PC-3 (cell line): ENCODE data around the gene LIN52. TPM values are rescaled to one million over a fixed set of nuclear protein-coding genes. Genes with fewer than 3 reads are reported as not detected.

Experiments used
- ATAC-seq: fragments of 200-7000 bp; cut with Tn5 transposase; 2 replicates; pipeline ENCODE4 v1.9.1; 2020; ENCODE audit warnings: mild to moderate bottlenecking, moderate library complexity
- BruUV-seq: library from RNA; stranded (reverse); fragments of 400-500 nt; replicated peaks from 2 replicates; lab custom pipeline; 2021; lab: Mats Ljungman, UMichigan
- CTCF ChIA-PET: fragments of 300-600 bp; sonication (Branson Sonifier 250); formaldehyde crosslinking; loops from one replicate; lab custom pipeline; 2022; ENCODE audit warnings: antibody characterized with exemption; lab: Charles Lee
- POLR2A ChIA-PET: fragments of 300-600 bp; sonication (Branson Sonifier 250); formaldehyde crosslinking; loops from one replicate; lab custom pipeline; 2022; ENCODE audit warnings: antibody characterized with exemption; ENCODE audit not compliant: unreplicated experiment; lab: Charles Lee
- DNase-seq: peaks from one replicate; pipeline ENCODE4 v3.0.0-alpha.2; 2015
- H2AFZ ChIP-seq: fragments of 300-600 bp; sonication (generic); 2 replicates; pipeline ENCODE4 v1.6.0; 2016; ENCODE audit warnings: antibody characterized with exemption, low read length
- H3F3A ChIP-seq: fragments of 300-600 bp; sonication (generic); one replicate; pipeline ENCODE4 v1.6.0; 2017; ENCODE audit warnings: antibody characterized with exemption, low read length, control low read depth, mild to moderate bottlenecking; ENCODE audit not compliant: unreplicated experiment
- H3K27ac ChIP-seq: fragments of 300-600 bp; sonication (generic); 2 replicates; pipeline ENCODE4 v1.5.1; 2016; ENCODE audit warnings: mild to moderate bottlenecking, low read length
- H3K27me3 ChIP-seq: fragments of 300-600 bp; sonication (generic); 2 replicates; pipeline ENCODE4 v1.6.1; 2016; ENCODE audit warnings: low read length, mixed read lengths
- H3K36me3 ChIP-seq: fragments of 300-600 bp; sonication (generic); 2 replicates; pipeline ENCODE4 v1.6.1; 2016; ENCODE audit warnings: low read depth, mixed run types, low read length, mixed read lengths
- H3K4me1 ChIP-seq: fragments of 300-600 bp; sonication (generic); 2 replicates; pipeline ENCODE4 v1.5.1; 2016; ENCODE audit warnings: low read length; ENCODE audit not compliant: insufficient read depth
- H3K4me2 ChIP-seq: fragments of 300-600 bp; sonication (generic); 2 replicates; pipeline ENCODE4 v1.6.0; 2016; ENCODE audit warnings: low read length
- H3K4me3 ChIP-seq: fragments of 300-600 bp; sonication (generic); 2 replicates; pipeline ENCODE4 v1.5.1; 2016; ENCODE audit warnings: mild to moderate bottlenecking, low read length, mixed read lengths
- H3K79me2 ChIP-seq: fragments of 300-600 bp; sonication (generic); 2 replicates; pipeline ENCODE4 v1.6.1; 2017; ENCODE audit warnings: low read length, mixed read lengths
- H3K9ac ChIP-seq: fragments of 300-600 bp; sonication (generic); 2 replicates; pipeline ENCODE4 v1.6.0; 2016; ENCODE audit warnings: mild to moderate bottlenecking, low read length
- H3K9me2 ChIP-seq: fragments of 300-600 bp; sonication (generic); replicated peaks from 2 replicates; pipeline ENCODE4 v1.6.1; 2016; ENCODE audit warnings: mixed run types, low read length, mixed read lengths
- H3K9me3 ChIP-seq: fragments of 300-600 bp; sonication (generic); 2 replicates; pipeline ENCODE4 v1.6.1; 2016; ENCODE audit warnings: low read length, mixed read lengths
- H4K20me1 ChIP-seq: fragments of 300-600 bp; sonication (generic); 2 replicates; pipeline ENCODE4 v1.6.1; 2016; ENCODE audit warnings: low read length, mixed read lengths
- CTCF ChIP-seq: fragments of 300-600 bp; sonication (generic); conservative IDR thresholded peaks from 2 replicates; pipeline ENCODE4 v1.5.1; 2017; ENCODE audit warnings: antibody characterized with exemption, low read depth, mild to moderate bottlenecking, low read length
- EZH2 ChIP-seq: fragments of 300-600 bp; sonication (generic); IDR thresholded peaks from one replicate; pipeline ENCODE4 v1.6.1; 2017; ENCODE audit warnings: antibody characterized with exemption, mild to moderate bottlenecking, low read length; ENCODE audit not compliant: unreplicated experiment
- EZH2phosphoT487 ChIP-seq: fragments of 300-600 bp; sonication (generic); IDR thresholded peaks from 2 replicates; pipeline ENCODE4 v1.6.1; 2018; ENCODE audit warnings: mild to moderate bottlenecking, antibody characterized with exemption, low read length, borderline replicate concordance
- intact Hi-C: fragments of 100-400 bp; cut with micrococcal nuclease; formaldehyde crosslinking; loops from 2 replicates; pipeline ENCODE4 v1.9.0; 2023
- total RNA-seq: library from RNA; depleted of rRNA; stranded (reverse); fragments of >200 nt; gene quantifications from 2 replicates; pipeline ENCODE4 v1.2.3, GENCODE V29; 2014

LIN52 gene
- total RNA-seq, 1 experiment from 2014 or later, result 8.4 TPM

GRCh38 chr14:74142523-74142922 is 57.8 kb downstream of the LIN52 start:
- H3K9me2 ChIP-seq, result no peaks in the 10 kb centered on the region
- H3K27me3 ChIP-seq, result no peaks in the 10 kb centered on the region
- no peaks in the 10 kb centered on the region for H3K36me3 ChIP-seq
- no peak for DNase-seq
- ATAC-seq, result no peak
- H4K20me1 ChIP-seq, result no peaks in the 10 kb centered on the region
- no peak overlapping the region for H3K4me3 ChIP-seq
- no peaks in the 10 kb centered on the region for H3K79me2 ChIP-seq
- no peak overlapping the region for H3K27ac ChIP-seq
- H3K4me2 ChIP-seq, result no peak overlapping the region
- no peaks in the 10 kb centered on the region for H3F3A ChIP-seq
- intact Hi-C loops, result no loop called here
- no peak overlapping the region for H3K9ac ChIP-seq
- ChIA-PET POLR2A (interaction anchor here (0.5 kb wide), 1 partner anchor 22 kb away, joined by 3 read pairs; no protein-coding TSS in a partner anchor), CTCF (no interaction called here)
- H2AFZ ChIP-seq, result no peak overlapping the region
- no peaks in the 10 kb centered on the region for H3K4me1 ChIP-seq
- H3K9me3 ChIP-seq, result no peaks in the 10 kb centered on the region
- BruUV-seq, result no TSS peak
- TF ChIP-seq EZH2phosphoT487 (no peak), EZH2 (no peak), CTCF (no peak)

GRCh38 chr14:74144789-74145188 is 60.0 kb downstream of the LIN52 start:
- no peaks in the 10 kb centered on the region for H3K27me3 ChIP-seq
- no peaks in the 10 kb centered on the region for H3K9me3 ChIP-seq
- TF ChIP-seq EZH2phosphoT487 (no peak), EZH2 (no peak), CTCF (no peak)
- DNase-seq (no peak), ATAC-seq (no peak)
- ChIA-PET CTCF (no interaction called here), POLR2A (no interaction called here)
- H3K9me2 ChIP-seq, result no peaks in the 10 kb centered on the region
- H3K4me2 ChIP-seq, result no peak overlapping the region
- no peaks in the 10 kb centered on the region for H3F3A ChIP-seq
- H3K27ac ChIP-seq, result no peak overlapping the region
- BruUV-seq, result no TSS peak
- no peaks in the 10 kb centered on the region for H4K20me1 ChIP-seq
- no peaks in the 10 kb centered on the region for H3K4me1 ChIP-seq
- no peak overlapping the region for H3K9ac ChIP-seq
- H2AFZ ChIP-seq, result no peak overlapping the region
- intact Hi-C loops, result no loop called here
- no peak overlapping the region for H3K4me3 ChIP-seq
- H3K36me3 ChIP-seq, result no peaks in the 10 kb centered on the region
- no peaks in the 10 kb centered on the region for H3K79me2 ChIP-seq

- POLR2A ChIA-PET, result no interaction called here
Observed at GRCh38 chr14:74147571-74147970, 62.8 kb downstream of the LIN52 start.

More at GRCh38 chr14:74147571-74147970, 62.8 kb downstream of the LIN52 start:
- DNase-seq (no peak), ATAC-seq (no peak)
- no peak overlapping the region for H2AFZ ChIP-seq
- H4K20me1 ChIP-seq, result no peaks in the 10 kb centered on the region
- no peaks in the 10 kb centered on the region for H3K9me2 ChIP-seq
- no peaks in the 10 kb centered on the region for H3K36me3 ChIP-seq
- H3K9ac ChIP-seq, result no peak overlapping the region
- no peaks in the 10 kb centered on the region for H3K79me2 ChIP-seq
- H3K27me3 ChIP-seq, result no peaks in the 10 kb centered on the region
- intact Hi-C loops, result no loop called here
- no peak overlapping the region for H3K4me2 ChIP-seq
- H3F3A ChIP-seq, result no peaks in the 10 kb centered on the region
- no peaks in the 10 kb centered on the region for H3K9me3 ChIP-seq
- H3K27ac ChIP-seq, result no peak overlapping the region
- no TSS peak for BruUV-seq
- no peak overlapping the region for H3K4me3 ChIP-seq
- CTCF ChIA-PET, result no interaction called here
- H3K4me1 ChIP-seq, result no peaks in the 10 kb centered on the region
- TF ChIP-seq EZH2phosphoT487 (no peak), CTCF (no peak), EZH2 (no peak)
